Psoas muscle (tissue), 8 donors: ENCODE data around the gene PTTG1IP. TPM values are rescaled to one million over a fixed set of nuclear protein-coding genes. Genes with fewer than 3 reads are reported as not detected.
A peak's percentile ranks its signal among the peaks of the same experiment; 100 is the strongest.

Experiments
- ATAC-seq, 4 donors: fragments of 200-7000 bp; cut with Tn5 transposase; one replicate each; pipeline ENCODE4 v1.9.1; 2020; ENCODE audit warnings: moderate library complexity in 3 of 4, mild to moderate bottlenecking in 2 of 4
- DNase-seq, 2 donors: peaks; one replicate each; pipeline ENCODE4 v3.0.0-alpha.2; 2020
- H3K27ac ChIP-seq: fragments of 200-600 bp; one replicate; pipeline ENCODE4 v1.8.0; 2022
- H3K27me3 ChIP-seq, 3 donors: fragments of 200-600 bp in 1 of 3; one replicate each; pipeline versions ENCODE4 v1.6.1 to v1.8.0; 2013 to 2022; ENCODE audit warnings: low read length in 2 of 3, mild to moderate bottlenecking in 2 of 3, moderate library complexity in 1 of 3; ENCODE audit not compliant: insufficient read depth in 3 of 3
- H3K36me3 ChIP-seq, 2 donors: fragments of 200-600 bp in 1 of 2; one replicate each; pipeline versions ENCODE4 v1.6.1 to v1.8.0; 2013 to 2022; ENCODE audit warnings: low read depth in 1 of 2, mild to moderate bottlenecking in 1 of 2, moderate library complexity in 1 of 2; ENCODE audit not compliant: insufficient read depth in 1 of 2
- H3K4me1 ChIP-seq: fragments of 200-600 bp; one replicate; pipeline ENCODE4 v1.8.0; 2022
- H3K4me3 ChIP-seq: fragments of 200-600 bp; one replicate; pipeline ENCODE4 v1.8.0; 2022; ENCODE audit warnings: mild to moderate bottlenecking
- H3K9me3 ChIP-seq: fragments of 200-600 bp; one replicate; pipeline ENCODE4 v1.8.0; 2022
- CTCF ChIP-seq: fragments of 200-600 bp; IDR thresholded peaks from one replicate; pipeline ENCODE4 v1.8.0; 2022; ENCODE audit warnings: antibody characterized with exemption
- WGBS, 3 donors: extraction: QIAGEN DNeasy Blood & Tissue Kit; methylation state at CpG; one replicate each; pipeline versions ENCODE4 v1.1.6 to v1.1.7; 2013; 5-methylcytosine and 5-hydroxymethylcytosine counted together
- intact Hi-C, 2 donors: fragments of 100-400 bp; cut with DNase I; formaldehyde crosslinking; loops; one replicate each; pipeline versions ENCODE4 v1.11.0 to v1.14.2; 2022
- polyA plus RNA-seq, 3 donors: library from polyadenylated mRNA; stranded (reverse); fragments of 200-250 nt; gene quantifications; one replicate each; pipeline ENCODE4 v1.2.3, GENCODE V29; 2013
- total RNA-seq, 4 donors: library from RNA; stranded (reverse); fragmentation: NEBNext Ultra II Directional in 2 of 4; extraction: Animal tissue kit (Norgen Biotek cat#: 25700) in 2 of 4; gene quantifications; one replicate each; pipeline versions ENCODE4 v1.2.1 to v1.2.4, GENCODE V29; 2021 to 2023
- donor health status: healthy with polysubstance abuse.
- donor health status: DM: no; HTN: no; CAD: no; lungs with moderate emphysema.
- donor health status: Bipolar disorder and iron deficiency.
- donor health status: healthy.
- donor health status: DM: yes; HTN: yes; CAD: no.
- donor health status: DM: no; HTN: no; CAD: no.
- donor health status: DM: no; HTN: no; CAD: no.
- donor health status: DM: yes; HTN: yes; CAD: no.

PTTG1IP gene
- total and polyA plus RNA-seq, 7 donors, result 49.6 to 108 (median 68.3) TPM

GRCh38 chr21:44800103-44800502, 73.4 kb downstream of the PTTG1IP start:
- no peak for DNase-seq
- 50 to 58% (median 52%) methylated on average over 12 of the region's 12 CpGs for WGBS, 3 donors
- intact Hi-C loops, result loop anchor here (2.0 to 5.0 kb wide), 3 partner anchors 72 to 132 kb away; partner anchors contain the start of gene PTTG1IP (in 1 of the 2)

GRCh38 chr21:44799646-44800045, 73.8 kb downstream of the PTTG1IP start:
- ATAC-seq, result no peak
- Histone ChIP-seq H3K27me3 (no peaks in the 10 kb centered on the region), H3K4me3 (peak overlapping the region; percentile 86), H3K4me1 (peaks cover 31% of the 10 kb centered on the region), H3K27ac (no peak overlapping the region), H3K9me3 (no peaks in the 10 kb centered on the region), H3K36me3 (peaks cover 3 to 41% of the 10 kb centered on the region in 2 donors)
- TF ChIP-seq CTCF, result no peak
- whole genome bisulfite sequencing, 3 donors, result 44 to 73% (median 63%) methylated on average over 1 of the region's 1 CpG
- intact Hi-C loops, result loop anchor here (2.0 to 10.0 kb wide), 6 partner anchors 73 to 335 kb away; partner anchors contain the start of gene PTTG1IP (in 1 of the 2)
- DNase-seq, result no peak

More at GRCh38 chr21:44800103-44800502, 73.4 kb downstream of the PTTG1IP start:
- Histone ChIP-seq H3K27ac (no peak overlapping the region), H3K27me3 (no peaks in the 10 kb centered on the region), H3K9me3 (no peaks in the 10 kb centered on the region), H3K36me3 (peaks cover 3 to 45% of the 10 kb centered on the region in 2 donors), H3K4me3 (peak overlapping the region; percentile 86), H3K4me1 (peaks cover 31% of the 10 kb centered on the region)
- peak; percentile 40 for TF ChIP-seq CTCF
- ATAC-seq, result no peak

Other genes starting within 250 kb of the PTTG1IP start
- gene KRTAP10-9, start 246.6 kb downstream of the PTTG1IP start, total RNA-seq, result not detected
- not detected for gene KRTAP10-9, start 246.6 kb downstream of the PTTG1IP start, polyA plus RNA-seq
- not detected for gene KRTAP10-10, start 236.3 kb downstream of the PTTG1IP start, total RNA-seq
- gene KRTAP10-10, start 236.3 kb downstream of the PTTG1IP start, polyA plus RNA-seq, result not detected
- not detected for gene KRTAP10-11, start 227.3 kb downstream of the PTTG1IP start, total RNA-seq
- gene KRTAP10-11, start 227.3 kb downstream of the PTTG1IP start, polyA plus RNA-seq, result not detected
- not detected for gene KRTAP12-4, start 219.0 kb downstream of the PTTG1IP start, total RNA-seq
- gene KRTAP12-4, start 219.0 kb downstream of the PTTG1IP start, polyA plus RNA-seq, result not detected
- not detected for gene KRTAP12-3, start 215.8 kb downstream of the PTTG1IP start, total RNA-seq
- gene KRTAP12-3, start 215.8 kb downstream of the PTTG1IP start, polyA plus RNA-seq, result not detected
- not detected for gene KRTAP12-2, start 206.8 kb downstream of the PTTG1IP start, total RNA-seq
- not detected for gene KRTAP12-2, start 206.8 kb downstream of the PTTG1IP start, polyA plus RNA-seq
- not detected for gene KRTAP12-1, start 191.5 kb downstream of the PTTG1IP start, total RNA-seq
- not detected for gene KRTAP12-1, start 191.5 kb downstream of the PTTG1IP start, polyA plus RNA-seq
- not detected for gene KRTAP10-12, start 176.5 kb downstream of the PTTG1IP start, total RNA-seq
- gene KRTAP10-12, start 176.5 kb downstream of the PTTG1IP start, polyA plus RNA-seq, result not detected
- not detected for gene TSPEAR, start 162.1 kb downstream of the PTTG1IP start, total RNA-seq
- gene TSPEAR, start 162.1 kb downstream of the PTTG1IP start, polyA plus RNA-seq, result not detected
- 10 to 100 TPM; 64.9 to 93.8 (median 81.7) TPM for gene UBE2G2, start 71.9 kb downstream of the PTTG1IP start, total RNA-seq
- 10 to 100 TPM; 39.0 to 72.8 (median 55.3) TPM for gene UBE2G2, start 71.9 kb downstream of the PTTG1IP start, polyA plus RNA-seq
- gene SUMO3, start 55.6 kb downstream of the PTTG1IP start, total RNA-seq, result 10 to 100 TPM; 50.2 to 78.7 (median 65.6) TPM
- gene SUMO3, start 55.6 kb downstream of the PTTG1IP start, polyA plus RNA-seq, result 10 to 100 TPM; 38.6 to 86.6 (median 58.7) TPM
- 10 to 100 TPM in 3 of 4 donors, 1 to 10 TPM in 1; 8.3 to 11.7 (median 11.0) TPM for gene ITGB2, start 47.2 kb upstream of the PTTG1IP start, total RNA-seq
- 1 to 10 TPM; 2.5 to 4.6 (median 2.7) TPM for gene ITGB2, start 47.2 kb upstream of the PTTG1IP start, polyA plus RNA-seq
- gene SLX9, start 66.3 kb upstream of the PTTG1IP start, total RNA-seq, result 10 to 100 TPM; 26.3 to 58.0 (median 32.5) TPM
- gene SLX9, start 66.3 kb upstream of the PTTG1IP start, polyA plus RNA-seq, result 10 to 100 TPM; 20.2 to 69.2 (median 26.7) TPM
- gene ADARB1, start 200.9 kb upstream of the PTTG1IP start, total RNA-seq, result 10 to 100 TPM in 2 of 4 donors, 1 to 10 TPM in 2; 6.9 to 22.7 (median 14.4) TPM
- 1 to 10 TPM; 3.8 to 6.4 (median 4.1) TPM for gene ADARB1, start 200.9 kb upstream of the PTTG1IP start, polyA plus RNA-seq